ENCODE results near the gene SYCP1. TPM values are rescaled to one million over a fixed set of nuclear protein-coding genes. Genes with fewer than 3 reads are reported as not detected.

SYCP1 gene
- total RNA-seq, 2 donors from 2014 or later = not detected

DNA sequence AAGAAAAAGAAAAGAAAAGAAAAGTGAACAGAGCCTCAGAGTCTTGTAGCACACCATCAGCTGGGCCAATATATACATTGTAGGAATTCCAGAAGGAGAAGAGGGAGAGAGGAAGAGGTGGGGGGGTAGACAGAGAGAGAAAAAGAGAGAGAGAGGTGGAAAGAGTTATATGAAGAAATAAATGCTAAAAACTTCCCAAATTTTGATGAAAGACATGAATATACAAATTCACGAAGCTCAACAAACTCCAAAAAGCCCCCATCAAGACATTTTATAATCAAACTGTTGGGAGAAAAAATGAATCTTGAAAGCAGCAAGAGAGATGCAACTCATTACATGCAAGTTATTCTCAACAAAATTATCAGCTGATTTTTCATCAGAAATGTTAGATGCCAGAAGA is 133.4 kb downstream of the SYCP1 start:
- intact Hi-C loops (cut with DNase I) = no loop called here
- H3K4me1 ChIP-seq = no peaks in the 10 kb centered on the region
- DNase-seq (no peak), ATAC-seq (no peak)
- no peaks in the 10 kb centered on the region for H3K27me3 ChIP-seq
- H3K9me3 ChIP-seq = peaks cover 0 to 11% (median 0%) of the 10 kb centered on the region in 3 donors
- no peaks in the 10 kb centered on the region for H3K36me3 ChIP-seq (replicated peaks in 1 of 2; ENCODE audit: insufficient read depth in 1 of 2, low read depth in 2 of 2)
- no peak overlapping the region for H3K4me3 ChIP-seq
- 67 to 79% methylated on average over 1 of the region's 1 CpG for WGBS, 2 donors
- H3K27ac ChIP-seq = no peak overlapping the region
- no peak for TF ChIP-seq CTCF (IDR thresholded peaks at IDR 0.05)
- TF ChIP-seq POLR2A (IDR thresholded peaks at IDR 0.05) = no peak

- Histone ChIP-seq H3K27ac (no peak overlapping the region), H3K4me3 (no peak overlapping the region), H3K27me3 (no peaks in the 10 kb centered on the region), H3K36me3 (replicated peaks in 1 of 2; ENCODE audit: insufficient read depth in 1 of 2, low read depth in 2 of 2) (no peaks in the 10 kb centered on the region), H3K9me3 (no peaks in the 10 kb centered on the region), H3K4me1 (no peaks in the 10 kb centered on the region)
- ATAC-seq (no peak), DNase-seq (no peak)
- intact Hi-C loops (cut with DNase I) = no loop called here
- TF ChIP-seq CTCF (IDR thresholded peaks at IDR 0.05) = no peak
- TF ChIP-seq POLR2A (IDR thresholded peaks at IDR 0.05) = no peak
Observed at GRCh38 chr1:114997510-114998289, 143.0 kb downstream of the SYCP1 start.

DNA sequence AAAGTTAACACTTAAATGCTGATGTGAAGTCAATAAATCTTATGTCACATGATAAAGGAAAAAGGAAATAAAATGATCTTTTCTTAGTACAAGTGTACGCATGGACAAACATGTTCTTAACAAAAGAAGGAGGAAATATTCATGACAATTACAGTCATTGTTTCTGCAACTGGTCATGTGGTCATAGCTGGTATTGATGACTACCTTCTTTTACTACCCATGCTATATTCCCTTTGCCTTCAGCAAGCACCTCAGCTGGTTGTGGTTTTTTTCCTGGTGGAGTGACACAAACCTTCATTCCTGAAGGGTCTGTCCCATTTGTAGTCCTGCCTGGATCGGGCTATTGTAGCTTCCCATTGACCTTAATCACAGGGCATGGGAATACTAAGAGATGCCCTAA is 151.5 kb downstream of the SYCP1 start:
- 87 to 92% methylated on average over 2 of the region's 2 CpGs for WGBS, 2 donors
- Histone ChIP-seq H3K4me3 (no peak overlapping the region), H3K4me1 (no peaks in the 10 kb centered on the region), H3K27me3 (no peaks in the 10 kb centered on the region), H3K36me3 (replicated peaks in 1 of 2; ENCODE audit: insufficient read depth in 1 of 2, low read depth in 2 of 2) (no peaks in the 10 kb centered on the region), H3K27ac (no peak overlapping the region), H3K9me3 (no peaks in the 10 kb centered on the region)
- no peak for DNase-seq
- TF ChIP-seq POLR2A (IDR thresholded peaks at IDR 0.05) = no peak
- no peak for TF ChIP-seq CTCF (IDR thresholded peaks at IDR 0.05)
- intact Hi-C loops (cut with DNase I) = no loop called here
- no peak for ATAC-seq

GRCh38 chr1:115012006-115012405 is 157.3 kb downstream of the SYCP1 start:
- Histone ChIP-seq H3K9me3 (no peaks in the 10 kb centered on the region), H3K4me1 (no peaks in the 10 kb centered on the region), H3K27me3 (no peaks in the 10 kb centered on the region), H3K27ac (no peak overlapping the region), H3K4me3 (no peak overlapping the region), H3K36me3 (replicated peaks in 1 of 2; ENCODE audit: insufficient read depth in 1 of 2, low read depth in 2 of 2) (no peaks in the 10 kb centered on the region)
- DNase-seq (no peak), ATAC-seq (no peak)
- intact Hi-C loops (cut with DNase I) = no loop called here
- WGBS, 2 donors = 92 to 94% methylated on average over 1 of the region's 1 CpG
- TF ChIP-seq POLR2A (IDR thresholded peaks at IDR 0.05) = no peak
- TF ChIP-seq CTCF (IDR thresholded peaks at IDR 0.05) = no peak

DNA sequence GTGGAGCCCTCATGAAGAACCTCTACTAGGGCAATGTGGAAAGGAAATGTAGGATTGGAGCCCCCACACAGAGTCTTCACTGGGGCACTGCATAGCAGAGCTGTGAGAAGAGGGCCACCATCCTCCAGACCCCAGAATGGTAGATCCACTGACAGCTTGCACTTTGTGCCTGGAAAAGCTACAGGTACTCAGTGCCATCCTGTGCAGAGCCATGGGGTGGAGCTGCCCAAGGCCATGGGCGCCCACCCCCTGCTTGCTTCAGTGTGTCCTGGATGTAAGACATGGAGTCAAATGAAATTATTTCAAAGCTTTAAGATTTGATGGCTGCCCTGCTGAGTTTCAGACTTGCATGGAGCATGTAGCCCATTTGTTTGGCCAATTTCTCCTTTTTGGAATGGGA is 157.8 kb downstream of the SYCP1 start:
- intact Hi-C loops (cut with DNase I) = no loop called here
- Histone ChIP-seq H3K36me3 (replicated peaks in 1 of 2; ENCODE audit: insufficient read depth in 1 of 2, low read depth in 2 of 2) (no peaks in the 10 kb centered on the region), H3K27me3 (no peaks in the 10 kb centered on the region), H3K4me3 (no peak overlapping the region), H3K4me1 (no peaks in the 10 kb centered on the region), H3K27ac (no peak overlapping the region), H3K9me3 (no peaks in the 10 kb centered on the region)
- TF ChIP-seq POLR2A (IDR thresholded peaks at IDR 0.05) (no peak), CTCF (IDR thresholded peaks at IDR 0.05) (no peak)
- 38 to 48% methylated on average over 1 of the region's 1 CpG for WGBS, 2 donors
- no peak for ATAC-seq
- no peak for DNase-seq

Measured in body of pancreas (tissue), 4 donors.